Measurements from ENCODE around the gene WDR46.

DNA sequence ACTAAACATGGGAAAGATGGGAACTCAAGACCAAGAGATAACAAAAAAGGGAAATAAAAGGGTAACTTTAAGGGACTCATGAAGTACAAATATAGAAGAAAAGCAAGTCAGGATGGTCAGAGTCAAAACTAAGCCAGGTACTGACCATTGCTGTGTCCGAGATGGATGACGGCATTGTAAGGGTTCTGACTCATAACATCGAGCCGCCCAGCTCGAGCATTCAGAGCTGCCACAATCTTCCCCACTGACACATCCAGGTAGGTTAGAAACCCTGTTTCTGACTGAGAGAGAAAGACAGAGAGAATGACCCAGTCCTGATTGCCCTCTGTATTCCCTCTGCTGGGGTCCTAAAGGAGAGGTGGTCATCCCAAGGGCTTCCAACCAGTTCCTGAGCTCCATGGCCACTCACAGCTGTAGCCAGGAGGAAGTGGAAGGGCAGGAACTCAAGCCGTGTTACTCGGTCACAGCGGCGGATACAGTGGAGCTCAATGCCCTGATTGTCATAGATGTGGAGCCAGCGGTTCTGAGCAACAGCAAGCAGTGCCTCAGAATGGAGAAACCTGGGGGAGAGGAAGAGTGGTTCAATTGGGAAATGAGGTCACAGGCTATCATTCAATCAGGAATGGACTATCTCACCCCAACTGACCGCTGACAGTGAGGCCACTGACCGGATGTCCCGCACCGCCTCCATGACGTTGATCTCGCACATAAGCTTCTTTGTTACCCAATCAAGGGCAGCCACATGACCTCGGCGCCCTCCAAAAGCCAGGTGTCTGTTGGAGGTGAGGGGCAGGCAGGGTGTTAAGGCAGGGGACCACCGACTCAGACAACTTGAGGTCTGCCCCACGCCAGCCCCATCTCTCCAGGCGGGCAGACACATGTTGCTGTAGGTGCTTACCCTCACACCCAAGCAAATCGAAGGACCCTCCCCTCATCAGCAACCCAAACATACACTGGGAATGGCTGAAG is 1.8 kb downstream of the WDR46 start:
- TF ChIP-seq, protein P1, sequence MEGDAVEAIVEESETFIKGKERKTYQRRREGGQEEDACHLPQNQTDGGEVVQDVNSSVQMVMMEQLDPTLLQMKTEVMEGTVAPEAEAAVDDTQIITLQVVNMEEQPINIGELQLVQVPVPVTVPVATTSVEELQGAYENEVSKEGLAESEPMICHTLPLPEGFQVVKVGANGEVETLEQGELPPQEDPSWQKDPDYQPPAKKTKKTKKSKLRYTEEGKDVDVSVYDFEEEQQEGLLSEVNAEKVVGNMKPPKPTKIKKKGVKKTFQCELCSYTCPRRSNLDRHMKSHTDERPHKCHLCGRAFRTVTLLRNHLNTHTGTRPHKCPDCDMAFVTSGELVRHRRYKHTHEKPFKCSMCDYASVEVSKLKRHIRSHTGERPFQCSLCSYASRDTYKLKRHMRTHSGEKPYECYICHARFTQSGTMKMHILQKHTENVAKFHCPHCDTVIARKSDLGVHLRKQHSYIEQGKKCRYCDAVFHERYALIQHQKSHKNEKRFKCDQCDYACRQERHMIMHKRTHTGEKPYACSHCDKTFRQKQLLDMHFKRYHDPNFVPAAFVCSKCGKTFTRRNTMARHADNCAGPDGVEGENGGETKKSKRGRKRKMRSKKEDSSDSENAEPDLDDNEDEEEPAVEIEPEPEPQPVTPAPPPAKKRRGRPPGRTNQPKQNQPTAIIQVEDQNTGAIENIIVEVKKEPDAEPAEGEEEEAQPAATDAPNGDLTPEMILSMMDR (IDR thresholded peaks at IDR 0.05) = no peak
- no peak for TF ChIP-seq POLR2A (IDR thresholded peaks at IDR 0.05; ENCODE audit: low read depth)
- no peak for TF ChIP-seq POLR2AphosphoS5 (IDR thresholded peaks at IDR 0.05)
- no peak for TF ChIP-seq EP300 (IDR thresholded peaks at IDR 0.05)
